HepG2 (cell line): ENCODE data around the gene PSMC3IP. TPM values are rescaled to one million over a fixed set of nuclear protein-coding genes. Genes with fewer than 3 reads are reported as not detected.

ENCODE experiments used
- AHR ChIP-seq: IDR thresholded peaks from 2 replicates; pipeline ENCODE4 v1.6.1; 2018; ENCODE audit warnings: missing genetic modification reagents, missing compliant biosample characterization
- AKNA ChIP-seq: sonication (generic); formaldehyde crosslinking; IDR thresholded peaks from 2 replicates; pipeline ENCODE4 v1.4.0; 2020; ENCODE audit warnings: missing genetic modification reagents, borderline replicate concordance
- CBX1 ChIP-seq: IDR thresholded peaks from one replicate; pipeline ENCODE4 v1.6.1; 2016; ENCODE audit warnings: antibody characterized with exemption, low read depth
- CBX2 ChIP-seq, 2 experiments: fragments of 200-600 bp in 1 of 2; sonication (generic); formaldehyde crosslinking in 1 of 2; IDR thresholded peaks; 2 replicates each; pipeline versions ENCODE4 v1.7.0 to v1.8.1; 2018 to 2022; ENCODE audit warnings: low read depth in 2 of 2, low read length in 1 of 2, mild to moderate bottlenecking in 1 of 2, missing genetic modification reagents in 1 of 2
- FIP1L1 ChIP-seq: fragments of 200-400 bp; formaldehyde crosslinking; IDR thresholded peaks from 2 replicates; pipeline ENCODE4 v1.6.1; 2018; ENCODE audit warnings: low read depth, mild to moderate bottlenecking, low read length, moderate library complexity, borderline replicate concordance; ENCODE audit not compliant: insufficient read depth
- GZF1 ChIP-seq: sonication (generic); formaldehyde crosslinking; IDR thresholded peaks from 2 replicates; pipeline ENCODE4 v1.5.1; 2020; ENCODE audit warnings: mild to moderate bottlenecking, missing genetic modification reagents
- MXD1 ChIP-seq: sonication (generic); formaldehyde crosslinking; IDR thresholded peaks from 2 replicates; pipeline ENCODE4 v1.4.0; 2020; ENCODE audit warnings: mild to moderate bottlenecking, missing genetic modification reagents
- NCOA1 ChIP-seq: sonication (generic); formaldehyde crosslinking; IDR thresholded peaks from 2 replicates; pipeline ENCODE4 v1.9.0; 2021; ENCODE audit warnings: missing genetic modification reagents
- NCOA5 ChIP-seq: sonication (generic); formaldehyde crosslinking; IDR thresholded peaks from 2 replicates; pipeline ENCODE4 v1.4.0; 2020; ENCODE audit warnings: missing genetic modification reagents
- NR2C2 ChIP-seq: sonication (generic); formaldehyde crosslinking; IDR thresholded peaks from 2 replicates; pipeline ENCODE4 v1.4.0; 2020; ENCODE audit warnings: missing genetic modification reagents, mild to moderate bottlenecking, moderate library complexity, borderline replicate concordance
- PAF1 ChIP-seq: IDR thresholded peaks from 2 replicates; pipeline ENCODE4 v1.6.1; 2016; ENCODE audit warnings: missing genetic modification reagents, missing compliant biosample characterization
- SMAD3 ChIP-seq: sonication (generic); formaldehyde crosslinking; IDR thresholded peaks from 2 replicates; pipeline ENCODE4 v1.4.0; 2020; ENCODE audit warnings: missing genetic modification reagents
- SNAPC2 ChIP-seq: sonication (generic); formaldehyde crosslinking; IDR thresholded peaks from 2 replicates; pipeline ENCODE4 v1.8.1; 2022; ENCODE audit warnings: mild to moderate bottlenecking, missing genetic modification reagents
- STAT5B ChIP-seq: sonication (generic); formaldehyde crosslinking; IDR thresholded peaks from 2 replicates; pipeline ENCODE4 v1.4.0; 2020; ENCODE audit warnings: missing genetic modification reagents
- TARDBP ChIP-seq: sonication (generic); formaldehyde crosslinking; IDR thresholded peaks from 2 replicates; pipeline ENCODE4 v1.8.0; 2022; ENCODE audit warnings: mild to moderate bottlenecking, missing genetic modification reagents
- TCF12 ChIP-seq, 2 experiments: fragments of 450-650 bp in 1 of 2; sonication (generic) in 1 of 2; formaldehyde crosslinking in 1 of 2; IDR thresholded peaks; 2 replicates each; pipeline versions ENCODE4 v1.6.1 to v1.8.0; 2017 to 2022; ENCODE audit warnings: antibody characterized with exemption in 1 of 2, mild to moderate bottlenecking in 1 of 2, missing genetic modification reagents in 1 of 2, moderate library complexity in 1 of 2
- XBP1 ChIP-seq: sonication (generic); formaldehyde crosslinking; IDR thresholded peaks from 2 replicates; pipeline ENCODE4 v1.5.0; 2020; ENCODE audit warnings: missing genetic modification reagents
- ZBTB14 ChIP-seq: sonication (generic); formaldehyde crosslinking; IDR thresholded peaks from 2 replicates; pipeline ENCODE4 v1.4.0; 2020; ENCODE audit warnings: missing genetic modification reagents
- ZFY ChIP-seq: sonication (generic); formaldehyde crosslinking; IDR thresholded peaks from 2 replicates; pipeline ENCODE4 v1.4.0; 2020; ENCODE audit warnings: missing genetic modification reagents
- ZNF562 ChIP-seq: sonication (generic); formaldehyde crosslinking; IDR thresholded peaks from 2 replicates; pipeline ENCODE4 v1.8.0; 2022; ENCODE audit warnings: missing genetic modification reagents, borderline replicate concordance
- ZNF75D ChIP-seq: sonication (generic); formaldehyde crosslinking; IDR thresholded peaks from 2 replicates; pipeline ENCODE4 v1.8.1; 2023; ENCODE audit warnings: missing genetic modification reagents, mild to moderate bottlenecking, borderline replicate concordance
- polyA plus RNA-seq, 8 experiments: library from polyadenylated mRNA; depleted of rRNA in 3 of 8; stranded (reverse) in 7 of 8; unstranded in 1 of 8; fragments of >200 nt; fragmentation: Illumina TruSeq in 4 of 8; extraction: Trizol in 4 of 8; gene quantifications; 2 replicates each; pipeline versions ENCODE4 v1.2.1 to v1.2.3, GENCODE V29; 2011 to 2016; ENCODE audit warnings: low read depth in 4 of 8, missing spikeins in 1 of 8, mixed read lengths in 1 of 8; ENCODE audit not compliant: insufficient read depth in 1 of 8
- total RNA-seq, 5 experiments: library from RNA; depleted of rRNA; stranded (reverse); fragments of >200 nt; fragmentation: Illumina TruSeq; extraction: Trizol; gene quantifications; 2 replicates each; pipeline ENCODE4 v1.2.3, GENCODE V29; 2016; ENCODE audit warnings: low read depth in 1 of 5

PSMC3IP gene
- total and polyA plus RNA-seq, 2 of the 13 experiments (the other 11 are each of a cell fraction or from before 2014, with no cell fraction given): 6.5 to 22.4 TPM

- TF ChIP-seq NR2C2 (CRISPR knock-in tag): peak; percentile 90
- peak; percentile 77; the same call in 1 of the 2 replicates for TF ChIP-seq SNAPC2 (CRISPR knock-in tag)
- peak; percentile 46 for TF ChIP-seq ZFY (CRISPR knock-in tag)
- peak; percentile 82; the same call in 1 of the 2 replicates for TF ChIP-seq SMAD3 (CRISPR knock-in tag)
- no peak for TF ChIP-seq CBX2 (IDR thresholded peaks at IDR 0.05; ENCODE audit: low read depth, low read length)
- TF ChIP-seq CBX2 (CRISPR knock-in tag; IDR thresholded peaks at IDR 0.05; ENCODE audit: low read depth): 0 out of 2 replicates have a peak, but pooled peaks have one; percentile 22
- TF ChIP-seq STAT5B (CRISPR knock-in tag): no peak
- TF ChIP-seq AHR (CRISPR knock-in tag): peak; percentile 12; the same call in 1 of the 2 replicates
- TF ChIP-seq AKNA (CRISPR knock-in tag): no peak
- TF ChIP-seq CBX1: no peak
- TF ChIP-seq TCF12 (IDR thresholded peaks at IDR 0.05): no peak
- TF ChIP-seq TCF12 (CRISPR knock-in tag; IDR thresholded peaks at IDR 0.05): peak; percentile 87
- TF ChIP-seq GZF1: no peak
- TF ChIP-seq PAF1 (CRISPR knock-in tag): no peak
- TF ChIP-seq FIP1L1: 0 out of 2 replicates have a peak, but pooled peaks have one; percentile 36
- no peak for TF ChIP-seq MXD1
- TF ChIP-seq NCOA1: no peak
- TF ChIP-seq ZNF562 (CRISPR knock-in tag): no peak
- peak; percentile 90 for TF ChIP-seq TARDBP (CRISPR knock-in tag)
- no peak for TF ChIP-seq NCOA5
- no peak for TF ChIP-seq ZNF75D (CRISPR knock-in tag)
- no peak for TF ChIP-seq XBP1 (CRISPR knock-in tag)
- TF ChIP-seq ZBTB14: no peak
Observed at GRCh38 chr17:42530952-42531454, 46.5 kb downstream of the PSMC3IP start (continued).
